ENCODE results near the gene OR2J2.

DNA sequence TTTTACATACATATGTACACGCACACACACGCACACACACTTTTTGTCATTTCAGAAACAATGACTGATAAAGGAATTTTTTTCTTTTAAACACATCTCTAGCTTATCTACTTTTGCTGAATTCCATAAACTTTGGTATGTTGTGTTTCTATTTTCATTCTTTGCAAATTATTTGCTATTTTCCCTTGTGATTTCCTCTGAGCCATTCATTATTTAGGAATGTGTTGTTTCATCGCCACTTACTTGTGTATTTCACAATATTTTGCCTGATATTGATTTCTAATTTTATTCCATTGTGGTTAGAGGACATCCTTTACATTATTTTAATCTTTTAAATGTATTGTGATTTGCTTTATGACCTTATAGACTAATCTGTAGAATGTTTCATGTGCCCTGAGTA is 23.6 kb upstream of the OR2J2 start:
- no peak for TF ChIP-seq CHCHD3 (CRISPR knock-in tag; IDR thresholded peaks at IDR 0.05)
- TF ChIP-seq CHD7 (IDR thresholded peaks at IDR 0.05; ENCODE audit: low read depth, low read length), result no peak
- no peak for TF ChIP-seq POLR2AphosphoS5 (IDR thresholded peaks at IDR 0.05; ENCODE audit: control insufficient read depth, insufficient read depth, low read depth, low read length)
- TF ChIP-seq NFATC3 (IDR thresholded peaks at IDR 0.05), result no peak
- TF ChIP-seq HIVEP1 (CRISPR knock-in tag; IDR thresholded peaks at IDR 0.05), result no peak
- TF ChIP-seq EHMT2 (IDR thresholded peaks at IDR 0.05), result no peak
- no peak for TF ChIP-seq PYGO2 (tag; IDR thresholded peaks at IDR 0.05)
- no peak for TF ChIP-seq CBX2 (IDR thresholded peaks at IDR 0.05; ENCODE audit: insufficient read depth, low read length, poor library complexity, severe bottlenecking)
- TF ChIP-seq SPI1 (IDR thresholded peaks at IDR 0.05; ENCODE audit: borderline replicate concordance, low read depth, low read length), result no peak
- no peak for TF ChIP-seq HDAC6 (IDR thresholded peaks at IDR 0.05; ENCODE audit: low read depth, low read length)
- TF ChIP-seq ZNF780A (CRISPR knock-in tag; IDR thresholded peaks at IDR 0.05), result no peak
